GM23338 (cell line): ENCODE results near the gene CUX1. TPM values are rescaled to one million over a fixed set of nuclear protein-coding genes. Genes with fewer than 3 reads are reported as not detected.
A peak's percentile ranks its signal among the peaks of the same experiment; 100 is the strongest.

ENCODE experiments used
- ATAC-seq: fragments of 200-7000 bp; cut with Tn5 transposase; 3 replicates; pipeline ENCODE4 v1.9.1; 2020
- DNase-seq: peaks from one replicate; pipeline ENCODE4 v3.0.0-alpha.2; 2015; ENCODE audit warnings: low spot score
- H2AFZ ChIP-seq: fragments of 200-600 bp; sonication (generic); 2 replicates; pipeline ENCODE4 v1.8.0; 2016; ENCODE audit warnings: antibody characterized with exemption, mild to moderate bottlenecking, moderate library complexity
- H3F3A ChIP-seq: fragments of 200-600 bp; sonication (generic); replicated peaks from 2 replicates; pipeline ENCODE4 v1.8.0; 2017; ENCODE audit warnings: antibody characterized with exemption, mixed run types, low read depth
- H3K27ac ChIP-seq: fragments of 200-600 bp; sonication (generic); 2 replicates; pipeline ENCODE4 v1.6.1; 2016; ENCODE audit warnings: low read depth
- H3K27me3 ChIP-seq: fragments of 200-600 bp; sonication (generic); 2 replicates; pipeline ENCODE4 v1.8.0; 2016; ENCODE audit warnings: mild to moderate bottlenecking, mixed run types, moderate library complexity; ENCODE audit not compliant: insufficient read depth
- H3K36me3 ChIP-seq: fragments of 200-600 bp; sonication (generic); 2 replicates; pipeline ENCODE4 v1.8.0; 2016; ENCODE audit warnings: mild to moderate bottlenecking; ENCODE audit not compliant: insufficient read depth
- H3K4me1 ChIP-seq: fragments of 200-600 bp; sonication (generic); 2 replicates; pipeline ENCODE4 v1.8.0; 2016; ENCODE audit warnings: mild to moderate bottlenecking, moderate library complexity; ENCODE audit not compliant: insufficient read depth
- H3K4me2 ChIP-seq: fragments of 200-600 bp; sonication (generic); 2 replicates; pipeline ENCODE4 v1.7.1; 2017; ENCODE audit warnings: mixed run types
- H3K4me3 ChIP-seq: fragments of 200-600 bp; sonication (generic); 2 replicates; pipeline ENCODE4 v1.6.1; 2016; ENCODE audit warnings: mixed run types
- H3K79me2 ChIP-seq: fragments of 200-600 bp; sonication (generic); replicated peaks from 2 replicates; pipeline ENCODE4 v1.8.0; 2017; ENCODE audit warnings: mild to moderate bottlenecking; ENCODE audit not compliant: insufficient read depth
- H3K9me2 ChIP-seq: fragments of 200-600 bp; sonication (generic); 2 replicates; pipeline ENCODE4 v1.8.0; 2017; ENCODE audit not compliant: insufficient read depth
- H4K20me1 ChIP-seq: fragments of 200-600 bp; sonication (generic); replicated peaks from 2 replicates; pipeline ENCODE4 v1.8.0; 2017; ENCODE audit warnings: mild to moderate bottlenecking; ENCODE audit not compliant: insufficient read depth
- H3K27ac Mint-ChIP-seq: 2 replicates; pipeline ENCODE4 v1.8.0; 2020; ENCODE audit warnings: inconsistent platforms, mild to moderate bottlenecking, moderate library complexity, mixed read lengths
- H3K27me3 Mint-ChIP-seq: 3 replicates; pipeline ENCODE4 v1.8.0; 2022; ENCODE audit warnings: low read depth, mild to moderate bottlenecking, moderate library complexity, mixed read lengths, inconsistent platforms; ENCODE audit not compliant: insufficient read depth, poor library complexity
- H3K36me3 Mint-ChIP-seq: 3 replicates; pipeline ENCODE4 v1.8.0; 2021; ENCODE audit warnings: low read depth, mild to moderate bottlenecking, inconsistent platforms, moderate library complexity, mixed read lengths
- H3K4me1 Mint-ChIP-seq: 3 replicates; pipeline ENCODE4 v1.8.0; 2020; ENCODE audit warnings: mild to moderate bottlenecking, inconsistent platforms, mixed read lengths
- H3K4me3 Mint-ChIP-seq: 3 replicates; pipeline ENCODE4 v1.8.0; 2021; ENCODE audit warnings: moderate library complexity, mild to moderate bottlenecking, inconsistent platforms, mixed read lengths
- H3K9me3 Mint-ChIP-seq: 3 replicates; pipeline ENCODE4 v1.8.0; 2020; ENCODE audit warnings: moderate library complexity, mild to moderate bottlenecking, inconsistent platforms, mixed read lengths
- CREB1 ChIP-seq: fragments of 250-450 bp; sonication (Bioruptor Pico); IDR thresholded peaks from 2 replicates; pipeline ENCODE4 v1.5.0; 2020; ENCODE audit warnings: low read depth, mild to moderate bottlenecking, moderate library complexity
- EZH2 ChIP-seq: fragments of 200-600 bp; sonication (generic); IDR thresholded peaks from one replicate; pipeline ENCODE4 v1.8.0; 2017; ENCODE audit warnings: antibody characterized with exemption, mild to moderate bottlenecking, low read depth; ENCODE audit not compliant: unreplicated experiment
- EZH2phosphoT487 ChIP-seq: fragments of 200-600 bp; sonication (generic); IDR thresholded peaks from one replicate; pipeline ENCODE4 v1.8.1; 2018; ENCODE audit warnings: antibody characterized with exemption; ENCODE audit not compliant: unreplicated experiment
- JUNB ChIP-seq: IDR thresholded peaks from one replicate; pipeline ENCODE4 v1.6.1; 2016; ENCODE audit warnings: antibody characterized with exemption; ENCODE audit not compliant: unreplicated experiment
- NANOG ChIP-seq: IDR thresholded peaks from 2 replicates; pipeline ENCODE4 v1.6.1; 2016; ENCODE audit warnings: antibody characterized with exemption, borderline replicate concordance
- POLR2AphosphoS5 ChIP-seq: IDR thresholded peaks from 2 replicates; pipeline ENCODE4 v1.6.1; 2016; ENCODE audit warnings: antibody characterized with exemption, low read depth
- STAT1 ChIP-seq: IDR thresholded peaks from one replicate; pipeline ENCODE4 v1.6.1; 2016; ENCODE audit warnings: antibody characterized with exemption; ENCODE audit not compliant: unreplicated experiment
- ZNF114 ChIP-seq: fragments of 250-450 bp; sonication (Bioruptor Pico); IDR thresholded peaks from 2 replicates; pipeline ENCODE4 v1.5.0; 2020; ENCODE audit warnings: mild to moderate bottlenecking, moderate library complexity
- ZNF331 ChIP-seq: fragments of 250-450 bp; sonication (Bioruptor Pico); IDR thresholded peaks from 2 replicates; pipeline ENCODE4 v1.5.0; 2020; ENCODE audit warnings: low read depth, mild to moderate bottlenecking, moderate library complexity
- polyA plus RNA-seq: library from polyadenylated mRNA; unstranded; fragments of >200 nt; fragmentation: Nextera tagmentation; extraction: Ambion mirVana; gene quantifications from 2 replicates; pipeline ENCODE4 v1.2.1, GENCODE V29; 2016
- total RNA-seq: library from RNA; depleted of rRNA; stranded (reverse); fragments of >200 nt; shearing (Covaris generic); gene quantifications from 2 replicates; pipeline ENCODE4 v1.2.3, GENCODE V29; 2014
- TF ChIP-seq, protein P1 (sequence below): IDR thresholded peaks from one replicate; pipeline ENCODE4 v1.6.1; 2018; ENCODE audit warnings: antibody characterized with exemption; ENCODE audit not compliant: unreplicated experiment
- TF ChIP-seq, protein P2 (sequence below): fragments of 250-450 bp; sonication (Bioruptor Pico); IDR thresholded peaks from 2 replicates; pipeline ENCODE4 v1.5.0; 2020; ENCODE audit warnings: mild to moderate bottlenecking, moderate library complexity
- TF ChIP-seq, protein P3 (sequence below), 2 experiments: fragments of 200-600 bp in 1 of 2; sonication (generic) in 1 of 2; conservative IDR thresholded peaks; 2 replicates each; pipeline versions ENCODE4 v1.5.1 to v1.6.1; 2016 to 2017; ENCODE audit warnings: antibody characterized with exemption in 2 of 2, low read depth in 2 of 2, mild to moderate bottlenecking in 2 of 2, moderate library complexity in 1 of 2
- TF ChIP-seq, protein P4 (sequence below): IDR thresholded peaks from 2 replicates; pipeline ENCODE4 v1.6.1; 2016; ENCODE audit warnings: antibody characterized with exemption

CUX1 gene
- total and polyA plus RNA-seq, 2 experiments from 2014 or later, result 49.9 to 64.0 TPM

DNA sequence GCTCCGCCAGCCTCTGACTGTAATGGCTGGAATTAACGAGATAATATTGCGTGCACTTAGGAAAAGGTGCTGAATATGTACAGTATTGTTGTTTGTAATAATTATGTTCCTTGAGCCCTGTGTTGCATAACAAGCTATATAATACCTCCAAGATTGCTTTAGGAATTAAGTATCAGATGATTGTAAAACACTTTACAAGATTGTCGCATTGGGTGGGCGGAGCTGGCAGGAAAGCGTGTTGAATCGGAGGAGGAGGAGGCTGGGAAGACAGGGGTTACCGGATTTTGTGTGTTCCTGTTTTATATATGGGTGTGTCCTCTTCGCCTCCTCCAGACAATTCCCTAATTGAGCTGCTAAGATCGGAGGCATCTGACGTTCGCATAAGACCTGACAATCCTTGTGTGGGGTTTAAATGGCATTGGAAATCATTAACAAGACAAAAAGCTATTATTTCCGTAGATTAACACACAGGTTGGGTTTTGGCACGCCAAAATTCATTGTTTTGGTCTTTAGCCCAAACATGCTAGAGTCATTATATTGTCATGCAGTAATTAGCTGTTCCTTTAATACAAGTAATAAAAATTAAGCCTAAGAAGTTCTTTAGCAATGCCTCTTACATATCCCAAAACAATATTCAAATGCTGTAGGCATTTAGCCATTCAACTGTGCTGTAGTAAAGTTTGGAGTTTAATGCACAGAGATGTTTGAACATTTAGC is 276.3 kb downstream of the CUX1 start:
- H3K27ac ChIP-seq, result peak overlapping the region; percentile 78; the same call in 1 of the 2 replicates
- no peaks in the 10 kb centered on the region for H3K9me2 ChIP-seq
- H3K4me1 Mint-ChIP-seq, result peaks cover 44% of the 10 kb centered on the region
- H3K27me3 Mint-ChIP-seq, result peaks cover 2% of the 10 kb centered on the region
- H3K27ac Mint-ChIP-seq, result 0 out of 2 replicates have a peak overlapping the region, but pooled peaks have one; percentile 60
- no peak overlapping the region for H3K4me3 ChIP-seq
- H3K4me3 Mint-ChIP-seq, result no peak overlapping the region; the same call in 2 of the 3 replicates
- H3K79me2 ChIP-seq, result peaks cover 6% of the 10 kb centered on the region
- no peak overlapping the region for H2AFZ ChIP-seq
- no peaks in the 10 kb centered on the region for H3K9me3 Mint-ChIP-seq
- no peak for ATAC-seq
- H3K27me3 ChIP-seq, result no peaks in the 10 kb centered on the region
- no peak for DNase-seq
- peaks cover 45% of the 10 kb centered on the region for H3K4me1 ChIP-seq
- 0 out of 2 replicates have a peak overlapping the region, but pooled peaks have one; percentile 26 for H3K4me2 ChIP-seq
- H3K36me3 Mint-ChIP-seq, result peaks cover 11% of the 10 kb centered on the region
- H3F3A ChIP-seq, result peaks cover 5% of the 10 kb centered on the region; the same call in 1 of the 2 replicates
- H4K20me1 ChIP-seq, result no peaks in the 10 kb centered on the region
- TF ChIP-seq EZH2 (no peak), JUNB (no peak), POLR2AphosphoS5 (no peak), ZNF331 (no peak), STAT1 (no peak), EZH2phosphoT487 (no peak), ZNF114 (CRISPR knock-in tag) (no peak), CREB1 (CRISPR knock-in tag) (no peak), NANOG (no peak)
- TF ChIP-seq, protein P1, sequence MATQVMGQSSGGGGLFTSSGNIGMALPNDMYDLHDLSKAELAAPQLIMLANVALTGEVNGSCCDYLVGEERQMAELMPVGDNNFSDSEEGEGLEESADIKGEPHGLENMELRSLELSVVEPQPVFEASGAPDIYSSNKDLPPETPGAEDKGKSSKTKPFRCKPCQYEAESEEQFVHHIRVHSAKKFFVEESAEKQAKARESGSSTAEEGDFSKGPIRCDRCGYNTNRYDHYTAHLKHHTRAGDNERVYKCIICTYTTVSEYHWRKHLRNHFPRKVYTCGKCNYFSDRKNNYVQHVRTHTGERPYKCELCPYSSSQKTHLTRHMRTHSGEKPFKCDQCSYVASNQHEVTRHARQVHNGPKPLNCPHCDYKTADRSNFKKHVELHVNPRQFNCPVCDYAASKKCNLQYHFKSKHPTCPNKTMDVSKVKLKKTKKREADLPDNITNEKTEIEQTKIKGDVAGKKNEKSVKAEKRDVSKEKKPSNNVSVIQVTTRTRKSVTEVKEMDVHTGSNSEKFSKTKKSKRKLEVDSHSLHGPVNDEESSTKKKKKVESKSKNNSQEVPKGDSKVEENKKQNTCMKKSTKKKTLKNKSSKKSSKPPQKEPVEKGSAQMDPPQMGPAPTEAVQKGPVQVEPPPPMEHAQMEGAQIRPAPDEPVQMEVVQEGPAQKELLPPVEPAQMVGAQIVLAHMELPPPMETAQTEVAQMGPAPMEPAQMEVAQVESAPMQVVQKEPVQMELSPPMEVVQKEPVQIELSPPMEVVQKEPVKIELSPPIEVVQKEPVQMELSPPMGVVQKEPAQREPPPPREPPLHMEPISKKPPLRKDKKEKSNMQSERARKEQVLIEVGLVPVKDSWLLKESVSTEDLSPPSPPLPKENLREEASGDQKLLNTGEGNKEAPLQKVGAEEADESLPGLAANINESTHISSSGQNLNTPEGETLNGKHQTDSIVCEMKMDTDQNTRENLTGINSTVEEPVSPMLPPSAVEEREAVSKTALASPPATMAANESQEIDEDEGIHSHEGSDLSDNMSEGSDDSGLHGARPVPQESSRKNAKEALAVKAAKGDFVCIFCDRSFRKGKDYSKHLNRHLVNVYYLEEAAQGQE, result no peak
- TF ChIP-seq, protein P2, sequence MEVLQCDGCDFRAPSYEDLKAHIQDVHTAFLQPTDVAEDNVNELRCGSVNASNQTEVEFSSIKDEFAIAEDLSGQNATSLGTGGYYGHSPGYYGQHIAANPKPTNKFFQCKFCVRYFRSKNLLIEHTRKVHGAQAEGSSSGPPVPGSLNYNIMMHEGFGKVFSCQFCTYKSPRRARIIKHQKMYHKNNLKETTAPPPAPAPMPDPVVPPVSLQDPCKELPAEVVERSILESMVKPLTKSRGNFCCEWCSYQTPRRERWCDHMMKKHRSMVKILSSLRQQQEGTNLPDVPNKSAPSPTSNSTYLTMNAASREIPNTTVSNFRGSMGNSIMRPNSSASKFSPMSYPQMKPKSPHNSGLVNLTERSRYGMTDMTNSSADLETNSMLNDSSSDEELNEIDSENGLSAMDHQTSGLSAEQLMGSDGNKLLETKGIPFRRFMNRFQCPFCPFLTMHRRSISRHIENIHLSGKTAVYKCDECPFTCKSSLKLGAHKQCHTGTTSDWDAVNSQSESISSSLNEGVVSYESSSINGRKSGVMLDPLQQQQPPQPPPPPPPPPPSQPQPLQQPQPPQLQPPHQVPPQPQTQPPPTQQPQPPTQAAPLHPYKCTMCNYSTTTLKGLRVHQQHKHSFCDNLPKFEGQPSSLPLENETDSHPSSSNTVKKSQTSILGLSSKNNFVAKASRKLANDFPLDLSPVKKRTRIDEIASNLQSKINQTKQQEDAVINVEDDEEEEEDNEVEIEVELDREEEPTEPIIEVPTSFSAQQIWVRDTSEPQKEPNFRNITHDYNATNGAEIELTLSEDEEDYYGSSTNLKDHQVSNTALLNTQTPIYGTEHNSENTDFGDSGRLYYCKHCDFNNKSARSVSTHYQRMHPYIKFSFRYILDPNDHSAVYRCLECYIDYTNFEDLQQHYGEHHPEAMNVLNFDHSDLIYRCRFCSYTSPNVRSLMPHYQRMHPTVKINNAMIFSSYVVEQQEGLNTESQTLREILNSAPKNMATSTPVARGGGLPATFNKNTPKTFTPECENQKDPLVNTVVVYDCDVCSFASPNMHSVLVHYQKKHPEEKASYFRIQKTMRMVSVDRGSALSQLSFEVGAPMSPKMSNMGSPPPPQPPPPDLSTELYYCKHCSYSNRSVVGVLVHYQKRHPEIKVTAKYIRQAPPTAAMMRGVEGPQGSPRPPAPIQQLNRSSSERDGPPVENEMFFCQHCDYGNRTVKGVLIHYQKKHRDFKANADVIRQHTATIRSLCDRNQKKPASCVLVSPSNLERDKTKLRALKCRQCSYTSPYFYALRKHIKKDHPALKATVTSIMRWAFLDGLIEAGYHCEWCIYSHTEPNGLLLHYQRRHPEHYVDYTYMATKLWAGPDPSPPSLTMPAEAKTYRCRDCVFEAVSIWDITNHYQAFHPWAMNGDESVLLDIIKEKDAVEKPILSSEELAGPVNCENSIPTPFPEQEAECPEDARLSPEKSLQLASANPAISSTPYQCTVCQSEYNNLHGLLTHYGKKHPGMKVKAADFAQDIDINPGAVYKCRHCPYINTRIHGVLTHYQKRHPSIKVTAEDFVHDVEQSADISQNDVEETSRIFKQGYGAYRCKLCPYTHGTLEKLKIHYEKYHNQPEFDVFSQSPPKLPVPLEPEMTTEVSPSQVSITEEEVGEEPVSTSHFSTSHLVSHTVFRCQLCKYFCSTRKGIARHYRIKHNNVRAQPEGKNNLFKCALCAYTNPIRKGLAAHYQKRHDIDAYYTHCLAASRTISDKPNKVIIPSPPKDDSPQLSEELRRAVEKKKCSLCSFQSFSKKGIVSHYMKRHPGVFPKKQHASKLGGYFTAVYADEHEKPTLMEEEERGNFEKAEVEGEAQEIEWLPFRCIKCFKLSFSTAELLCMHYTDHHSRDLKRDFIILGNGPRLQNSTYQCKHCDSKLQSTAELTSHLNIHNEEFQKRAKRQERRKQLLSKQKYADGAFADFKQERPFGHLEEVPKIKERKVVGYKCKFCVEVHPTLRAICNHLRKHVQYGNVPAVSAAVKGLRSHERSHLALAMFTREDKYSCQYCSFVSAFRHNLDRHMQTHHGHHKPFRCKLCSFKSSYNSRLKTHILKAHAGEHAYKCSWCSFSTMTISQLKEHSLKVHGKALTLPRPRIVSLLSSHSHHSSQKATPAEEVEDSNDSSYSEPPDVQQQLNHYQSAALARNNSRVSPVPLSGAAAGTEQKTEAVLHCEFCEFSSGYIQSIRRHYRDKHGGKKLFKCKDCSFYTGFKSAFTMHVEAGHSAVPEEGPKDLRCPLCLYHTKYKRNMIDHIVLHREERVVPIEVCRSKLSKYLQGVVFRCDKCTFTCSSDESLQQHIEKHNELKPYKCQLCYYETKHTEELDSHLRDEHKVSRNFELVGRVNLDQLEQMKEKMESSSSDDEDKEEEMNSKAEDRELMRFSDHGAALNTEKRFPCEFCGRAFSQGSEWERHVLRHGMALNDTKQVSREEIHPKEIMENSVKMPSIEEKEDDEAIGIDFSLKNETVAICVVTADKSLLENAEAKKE (CRISPR knock-in tag), result no peak
- TF ChIP-seq, protein P3, sequence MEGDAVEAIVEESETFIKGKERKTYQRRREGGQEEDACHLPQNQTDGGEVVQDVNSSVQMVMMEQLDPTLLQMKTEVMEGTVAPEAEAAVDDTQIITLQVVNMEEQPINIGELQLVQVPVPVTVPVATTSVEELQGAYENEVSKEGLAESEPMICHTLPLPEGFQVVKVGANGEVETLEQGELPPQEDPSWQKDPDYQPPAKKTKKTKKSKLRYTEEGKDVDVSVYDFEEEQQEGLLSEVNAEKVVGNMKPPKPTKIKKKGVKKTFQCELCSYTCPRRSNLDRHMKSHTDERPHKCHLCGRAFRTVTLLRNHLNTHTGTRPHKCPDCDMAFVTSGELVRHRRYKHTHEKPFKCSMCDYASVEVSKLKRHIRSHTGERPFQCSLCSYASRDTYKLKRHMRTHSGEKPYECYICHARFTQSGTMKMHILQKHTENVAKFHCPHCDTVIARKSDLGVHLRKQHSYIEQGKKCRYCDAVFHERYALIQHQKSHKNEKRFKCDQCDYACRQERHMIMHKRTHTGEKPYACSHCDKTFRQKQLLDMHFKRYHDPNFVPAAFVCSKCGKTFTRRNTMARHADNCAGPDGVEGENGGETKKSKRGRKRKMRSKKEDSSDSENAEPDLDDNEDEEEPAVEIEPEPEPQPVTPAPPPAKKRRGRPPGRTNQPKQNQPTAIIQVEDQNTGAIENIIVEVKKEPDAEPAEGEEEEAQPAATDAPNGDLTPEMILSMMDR (conservative IDR thresholded peaks at IDR 0.05; ENCODE audit: low read depth in 2 of 2), result no peak
- TF ChIP-seq, protein P4, sequence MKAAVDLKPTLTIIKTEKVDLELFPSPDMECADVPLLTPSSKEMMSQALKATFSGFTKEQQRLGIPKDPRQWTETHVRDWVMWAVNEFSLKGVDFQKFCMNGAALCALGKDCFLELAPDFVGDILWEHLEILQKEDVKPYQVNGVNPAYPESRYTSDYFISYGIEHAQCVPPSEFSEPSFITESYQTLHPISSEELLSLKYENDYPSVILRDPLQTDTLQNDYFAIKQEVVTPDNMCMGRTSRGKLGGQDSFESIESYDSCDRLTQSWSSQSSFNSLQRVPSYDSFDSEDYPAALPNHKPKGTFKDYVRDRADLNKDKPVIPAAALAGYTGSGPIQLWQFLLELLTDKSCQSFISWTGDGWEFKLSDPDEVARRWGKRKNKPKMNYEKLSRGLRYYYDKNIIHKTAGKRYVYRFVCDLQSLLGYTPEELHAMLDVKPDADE, result no peak
- H3K36me3 ChIP-seq, result no peaks in the 10 kb centered on the region; the same call in 1 of the 2 replicates
